Measurements from ENCODE around the gene CATSPER3.

DNA sequence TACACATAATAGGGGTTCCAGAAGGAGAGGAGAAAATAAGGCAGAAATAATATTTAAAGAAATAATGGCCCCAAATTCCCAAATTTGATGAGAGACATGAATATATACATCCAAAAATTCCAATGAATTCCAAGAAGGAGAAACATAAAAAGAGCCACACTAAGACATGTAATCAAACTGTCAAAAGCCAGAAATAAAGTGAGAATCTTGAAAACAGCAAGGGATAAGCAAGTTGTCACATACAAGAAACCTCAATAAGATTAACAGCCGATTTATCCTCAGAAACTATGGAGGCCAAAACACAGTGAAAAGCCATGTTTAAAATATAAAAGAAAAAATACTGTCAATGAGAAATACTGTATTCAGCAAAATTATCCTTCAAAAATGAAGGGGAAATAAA lies 14.5 kb downstream of the CATSPER3 start:
- TF ChIP-seq, protein P1, sequence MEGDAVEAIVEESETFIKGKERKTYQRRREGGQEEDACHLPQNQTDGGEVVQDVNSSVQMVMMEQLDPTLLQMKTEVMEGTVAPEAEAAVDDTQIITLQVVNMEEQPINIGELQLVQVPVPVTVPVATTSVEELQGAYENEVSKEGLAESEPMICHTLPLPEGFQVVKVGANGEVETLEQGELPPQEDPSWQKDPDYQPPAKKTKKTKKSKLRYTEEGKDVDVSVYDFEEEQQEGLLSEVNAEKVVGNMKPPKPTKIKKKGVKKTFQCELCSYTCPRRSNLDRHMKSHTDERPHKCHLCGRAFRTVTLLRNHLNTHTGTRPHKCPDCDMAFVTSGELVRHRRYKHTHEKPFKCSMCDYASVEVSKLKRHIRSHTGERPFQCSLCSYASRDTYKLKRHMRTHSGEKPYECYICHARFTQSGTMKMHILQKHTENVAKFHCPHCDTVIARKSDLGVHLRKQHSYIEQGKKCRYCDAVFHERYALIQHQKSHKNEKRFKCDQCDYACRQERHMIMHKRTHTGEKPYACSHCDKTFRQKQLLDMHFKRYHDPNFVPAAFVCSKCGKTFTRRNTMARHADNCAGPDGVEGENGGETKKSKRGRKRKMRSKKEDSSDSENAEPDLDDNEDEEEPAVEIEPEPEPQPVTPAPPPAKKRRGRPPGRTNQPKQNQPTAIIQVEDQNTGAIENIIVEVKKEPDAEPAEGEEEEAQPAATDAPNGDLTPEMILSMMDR (IDR thresholded peaks at IDR 0.05 in 4 of 5, conservative IDR thresholded peaks at IDR 0.05 in 1 of 5), result no peak
- no peak for TF ChIP-seq POLR2A (IDR thresholded peaks at IDR 0.05)

Data from gastrocnemius medialis (tissue), 4 donors.